Posterior vena cava (tissue), 2 donors: Measurements from ENCODE around the gene PTPRN2. TPM values are rescaled to one million over a fixed set of nuclear protein-coding genes. Genes with fewer than 3 reads are reported as not detected.
A peak's percentile ranks its signal among the peaks of the same experiment; 100 is the strongest.
"Not testable (repeated sequence)": the region's sequence is repeated elsewhere in the genome, so short reads cannot be mapped to it uniquely, and the experiment has no call there.

Source experiments
- DNase-seq: peaks from one replicate; pipeline ENCODE4 v3.0.0-alpha.2; 2020; ENCODE audit warnings: low spot score
- intact Hi-C, 2 donors: fragments of 100-400 bp; cut with DNase I; formaldehyde crosslinking; loops; one replicate each; pipeline versions ENCODE4 v1.14.1 to v1.14.2; 2022 to 2023
- total RNA-seq, 2 donors: library from RNA; stranded (reverse); fragmentation: NEBNext Ultra II Directional; extraction: Animal tissue kit (Norgen Biotek cat#: 25700); gene quantifications; one replicate each; pipeline ENCODE4 v1.2.1, GENCODE V29; 2021
- donor health status: DM: yes; HTN: yes; CAD: no.
- donor health status: DM: yes; HTN: yes; CAD: no.

Gene PTPRN2
- total RNA-seq, 2 donors from 2014 or later: 1.6 to 2.8 TPM

DNA sequence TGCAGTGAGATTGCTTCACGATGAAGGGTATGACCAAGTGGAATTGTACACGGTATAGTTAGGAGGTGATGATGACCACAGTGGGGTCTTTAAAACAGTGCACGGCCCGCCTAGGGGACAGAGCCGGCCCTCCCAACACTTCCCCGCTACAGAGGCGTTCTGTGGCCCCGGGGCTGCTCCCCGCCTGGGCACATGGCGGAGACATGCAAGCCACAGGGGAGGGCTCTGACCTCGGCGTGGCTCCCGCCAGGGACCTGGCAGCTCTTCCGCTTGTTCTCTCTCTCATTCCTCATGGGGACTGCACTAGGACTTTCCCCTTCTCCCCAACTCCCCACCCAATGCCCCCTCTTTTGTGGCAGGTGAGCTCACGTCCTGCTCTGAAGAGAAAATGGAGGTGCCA, 857.0 kb downstream of the PTPRN2 start:
- intact Hi-C loops: no loop called here
- no peak for DNase-seq

DNA sequence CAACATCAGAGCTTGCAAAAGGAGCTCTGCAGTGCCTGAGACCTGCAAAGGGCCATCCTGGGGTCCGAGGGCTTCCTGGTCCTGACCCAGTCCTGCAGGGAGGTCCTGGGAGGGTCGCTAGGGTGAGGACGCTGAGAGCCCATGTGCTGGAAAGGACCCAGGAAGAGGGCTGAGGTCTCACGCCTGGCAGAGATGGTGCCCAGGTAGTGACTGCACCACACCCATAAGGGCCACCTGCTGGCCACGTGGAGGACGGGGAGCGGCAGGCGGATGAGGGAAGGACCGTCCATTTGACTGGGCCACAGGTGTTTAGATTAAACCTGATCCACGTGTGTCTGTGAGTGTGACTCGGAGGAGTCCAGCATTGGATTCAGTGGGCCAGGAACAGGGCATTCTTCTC, 858.1 kb downstream of the PTPRN2 start:
- DNase-seq: no peak
- intact Hi-C loops: no loop called here

- no peak for DNase-seq
- intact Hi-C loops: no loop called here
Observed at GRCh38 chr7:157727964-157728615, 859.5 kb downstream of the PTPRN2 start.

DNA sequence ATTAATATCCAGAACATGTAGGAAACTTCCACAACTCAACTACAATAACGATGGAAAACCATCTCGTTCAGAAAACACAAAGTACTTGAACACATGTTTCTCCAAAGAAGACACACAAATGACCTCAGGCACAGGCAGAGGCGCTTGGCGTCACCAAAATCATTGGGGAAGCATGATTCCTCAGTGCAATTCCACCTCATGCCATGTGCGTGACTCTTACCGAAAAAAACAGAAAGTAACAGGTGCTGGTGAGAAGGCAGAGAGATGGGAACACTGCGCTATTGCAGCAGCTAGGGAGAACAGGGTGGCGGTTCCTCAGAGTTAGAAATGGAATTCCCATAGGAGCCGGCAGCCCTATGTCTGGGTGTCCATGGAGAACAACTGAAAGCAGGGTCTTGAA, 860.9 kb downstream of the PTPRN2 start:
- intact Hi-C loops: no loop called here
- no peak for DNase-seq

- DNase-seq, intact Hi-C loops: not testable (repeated sequence)
Observed at GRCh38 chr7:157725312-157725711, 862.3 kb downstream of the PTPRN2 start.

GRCh38 chr7:157723205-157723604, 864.4 kb downstream of the PTPRN2 start:
- no peak for DNase-seq
- intact Hi-C loops: no loop called here

- intact Hi-C loops: no loop called here
- DNase-seq: no peak
Observed at GRCh38 chr7:157722137-157723060, 865.2 kb downstream of the PTPRN2 start.

GRCh38 chr7:157721468-157722136, 866.0 kb downstream of the PTPRN2 start:
- no peak for DNase-seq
- intact Hi-C loops: no loop called here

DNA sequence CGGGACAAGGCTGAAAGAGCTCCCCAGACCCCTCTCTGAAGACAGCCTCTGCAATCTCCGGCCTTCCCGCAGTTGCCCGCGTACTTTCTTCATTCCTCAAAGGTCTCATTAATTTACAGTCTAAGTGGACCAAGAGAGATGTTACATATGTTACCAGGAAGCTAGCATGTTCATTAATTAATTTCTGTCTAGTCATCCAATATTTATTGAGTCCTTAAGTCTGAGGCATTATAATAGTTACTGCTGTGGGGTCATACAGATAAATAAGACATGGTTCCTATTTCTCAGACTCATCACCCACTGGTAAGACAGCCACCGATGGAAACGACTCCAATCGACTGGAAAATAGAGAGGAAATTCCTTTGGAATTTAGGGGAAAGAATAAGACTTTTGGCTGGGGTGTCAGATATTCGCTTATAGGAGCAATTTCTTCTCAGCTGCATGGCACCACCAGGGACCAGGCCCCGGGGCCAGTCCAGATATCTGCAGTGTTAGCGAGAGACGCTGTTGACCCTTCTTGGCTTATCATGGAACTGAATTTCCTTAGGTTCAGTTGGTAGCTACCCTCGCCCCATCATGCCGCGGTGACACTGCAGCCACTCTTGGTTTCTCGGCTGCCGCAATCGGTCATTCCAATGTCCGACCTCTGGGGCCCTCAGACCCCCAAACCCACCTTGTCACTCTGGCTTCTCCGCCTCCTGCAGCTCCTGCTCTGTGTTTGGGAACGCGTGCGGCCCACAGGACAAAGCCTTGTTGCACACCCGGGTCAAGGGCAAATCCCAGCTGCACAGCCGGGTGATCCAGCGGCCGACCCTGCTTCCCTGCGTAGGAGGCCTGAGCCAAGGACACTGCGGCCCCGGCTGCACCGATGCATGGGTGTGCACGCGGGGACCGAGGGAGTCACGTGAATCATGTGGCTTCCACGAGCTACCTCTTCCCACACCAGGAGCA, 867.6 kb downstream of the PTPRN2 start:
- intact Hi-C loops: no loop called here
- DNase-seq: peak; percentile 78

DNA sequence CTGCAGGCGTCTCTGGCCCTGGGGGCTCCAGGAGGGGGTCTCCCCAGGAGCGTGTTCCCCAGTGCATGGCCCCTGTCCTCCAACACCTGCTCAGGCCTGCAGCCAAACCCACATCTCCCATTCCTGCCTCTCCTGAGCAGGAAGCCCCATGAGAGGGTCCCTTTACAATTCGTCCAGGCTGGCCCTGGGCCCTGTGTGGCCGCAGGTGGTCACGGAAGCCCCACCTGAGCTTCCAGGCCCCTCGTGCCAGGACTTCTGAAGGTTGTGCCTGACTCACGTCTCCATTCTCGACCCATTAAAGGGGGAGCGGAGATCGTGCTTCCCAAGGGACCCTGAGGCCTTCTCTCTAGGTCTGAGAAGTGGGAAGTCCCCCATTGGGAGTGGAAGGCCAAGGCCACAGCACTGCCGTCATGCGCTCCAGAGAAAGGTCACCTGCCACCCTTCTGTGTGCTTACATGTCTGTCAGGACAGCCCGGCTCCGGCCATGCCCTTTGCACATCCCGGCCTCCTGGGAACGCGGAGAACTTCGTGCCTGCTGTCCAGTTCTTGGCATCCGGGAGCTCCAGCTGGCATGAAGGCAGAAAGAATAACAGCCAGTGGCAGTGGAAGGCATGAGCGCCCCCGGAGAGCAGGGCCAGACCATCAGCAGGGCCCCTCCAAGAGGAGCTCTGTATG, 868.5 kb downstream of the PTPRN2 start:
- intact Hi-C loops: no loop called here
- peak; percentile 77 for DNase-seq

DNA sequence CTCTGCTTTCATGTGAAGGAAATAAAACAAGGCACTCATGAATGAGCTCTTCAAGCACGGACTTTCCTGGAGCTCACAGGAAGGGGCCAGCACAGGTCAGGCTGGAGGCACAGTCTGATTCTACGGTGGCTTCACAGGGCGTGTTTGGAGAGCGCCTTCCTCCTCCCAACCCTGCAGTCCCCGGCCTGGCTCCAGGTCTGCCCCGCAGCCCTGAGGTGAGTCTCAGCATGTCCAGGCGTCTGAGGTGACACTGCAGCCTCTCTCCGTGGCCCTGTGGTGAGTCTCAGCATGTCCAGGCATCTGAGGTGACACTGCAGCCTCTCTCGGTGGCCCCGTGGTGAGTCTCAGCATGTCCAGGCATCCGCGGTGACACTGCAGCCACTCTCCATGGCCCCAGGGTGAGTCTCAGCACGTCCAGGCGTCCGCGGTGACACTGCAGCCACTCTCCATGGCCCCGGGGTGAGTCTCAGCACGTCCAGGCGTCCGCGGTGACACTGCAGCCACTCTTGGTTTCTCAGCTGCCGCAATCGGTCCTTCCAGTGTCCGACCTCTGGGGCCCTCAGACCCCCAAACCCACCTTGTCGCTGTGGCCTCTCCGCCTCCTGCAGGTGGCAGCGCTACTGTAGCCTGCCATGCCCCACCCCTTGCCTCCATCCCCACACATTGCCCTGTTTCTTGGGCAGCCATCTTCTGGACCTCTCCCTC, 869.2 kb downstream of the PTPRN2 start:
- intact Hi-C loops: no loop called here
- DNase-seq: peak; percentile 50

GRCh38 chr7:157717211-157718174, 870.1 kb downstream of the PTPRN2 start:
- intact Hi-C loops: no loop called here

GRCh38 chr7:157715938-157716280, 871.7 kb downstream of the PTPRN2 start:
- intact Hi-C loops: no loop called here
- peak; percentile 13 for DNase-seq

More at GRCh38 chr7:157717211-157718174, 870.1 kb downstream of the PTPRN2 start:
- DNase-seq: peak; percentile 49

GRCh38 chr7:157715071-157715937, 872.3 kb downstream of the PTPRN2 start:
- DNase-seq: peak; percentile 63
- intact Hi-C loops: no loop called here

- DNase-seq: peak; percentile 67
- intact Hi-C loops: no loop called here
Observed at GRCh38 chr7:157714166-157715070, 873.2 kb downstream of the PTPRN2 start.
